Measurements from ENCODE around the gene DENND6A.
"Not testable (repeated sequence)": the region's sequence is repeated elsewhere in the genome, so short reads cannot be mapped to it uniquely, and the experiment has no call there.

Gene DENND6A, protein sequence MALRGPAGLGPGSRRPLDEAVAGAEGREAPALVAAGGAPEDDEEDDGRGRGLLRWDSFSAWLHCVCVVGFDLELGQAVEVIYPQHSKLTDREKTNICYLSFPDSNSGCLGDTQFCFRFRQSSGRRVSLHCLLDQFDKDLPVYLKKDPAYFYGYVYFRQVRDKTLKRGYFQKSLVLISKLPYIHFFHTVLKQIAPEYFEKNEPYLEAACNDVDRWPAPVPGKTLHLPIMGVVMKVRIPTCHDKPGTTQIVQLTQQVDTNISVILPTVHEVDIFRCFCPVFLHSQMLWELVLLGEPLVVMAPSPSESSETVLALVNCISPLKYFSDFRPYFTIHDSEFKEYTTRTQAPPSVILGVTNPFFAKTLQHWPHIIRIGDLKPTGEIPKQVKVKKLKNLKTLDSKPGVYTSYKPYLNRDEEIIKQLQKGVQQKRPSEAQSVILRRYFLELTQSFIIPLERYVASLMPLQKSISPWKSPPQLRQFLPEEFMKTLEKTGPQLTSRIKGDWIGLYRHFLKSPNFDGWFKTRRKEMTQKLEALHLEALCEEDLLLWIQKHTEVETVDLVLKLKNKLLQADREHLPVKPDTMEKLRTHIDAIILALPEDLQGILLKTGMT

DNA sequence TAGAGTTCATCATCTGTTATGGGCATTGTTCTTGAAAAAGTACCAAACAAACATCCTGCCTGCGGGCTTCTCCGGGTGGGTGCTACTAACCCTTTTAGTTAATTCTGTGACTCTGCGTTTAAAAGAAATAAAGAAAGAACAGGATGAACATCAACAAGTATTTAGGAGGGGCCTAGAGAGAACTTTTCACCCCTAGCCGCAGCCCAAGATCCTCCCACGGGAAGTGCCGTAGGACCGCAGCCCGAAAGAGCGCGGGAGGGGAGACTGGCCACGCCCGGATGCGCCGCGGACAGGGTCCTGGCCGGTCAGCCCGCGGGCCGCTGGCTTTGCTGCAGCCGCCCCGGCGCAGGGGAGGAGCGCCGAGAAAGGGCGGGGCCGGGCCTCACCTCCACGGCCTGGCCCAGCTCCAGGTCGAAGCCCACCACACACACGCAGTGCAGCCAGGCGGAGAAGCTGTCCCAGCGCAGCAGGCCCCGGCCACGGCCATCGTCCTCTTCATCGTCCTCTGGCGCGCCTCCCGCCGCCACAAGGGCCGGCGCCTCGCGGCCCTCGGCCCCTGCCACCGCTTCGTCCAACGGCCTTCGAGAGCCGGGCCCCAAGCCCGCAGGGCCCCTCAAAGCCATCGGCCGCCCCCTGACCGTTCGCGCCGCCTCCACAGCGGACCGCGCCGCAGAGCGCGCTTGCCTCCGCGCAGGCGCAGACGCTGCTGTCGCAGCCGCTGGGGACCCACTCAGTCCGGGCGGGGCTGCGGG is at the start of gene DENND6A:
Gene DENND6A (minus strand): TSS at position 682 of the 752 bp plus-strand sequence. CDS start 59 bp downstream, at position 623.
- FAIRE-seq = no peak

DNA sequence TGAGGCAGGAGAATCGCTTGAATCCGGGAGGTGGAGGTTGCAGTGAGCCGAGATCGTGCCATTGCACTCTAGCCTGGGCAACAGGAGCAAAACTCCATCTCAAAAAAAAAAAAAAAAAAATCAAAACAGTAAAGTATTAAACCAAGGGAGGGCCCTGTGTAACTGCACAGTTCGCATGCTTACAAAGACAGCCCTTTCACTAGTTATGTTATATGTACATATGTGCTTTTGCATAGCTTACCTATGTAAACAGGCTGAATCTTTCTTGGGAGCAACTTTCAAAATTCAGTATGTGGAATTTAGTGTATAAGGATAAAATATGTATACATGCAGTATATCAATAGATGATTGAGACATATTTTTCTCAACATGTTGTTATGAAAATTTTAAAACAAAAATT is 47.1 kb upstream of the DENND6A start:
- no peak for FAIRE-seq

DNA sequence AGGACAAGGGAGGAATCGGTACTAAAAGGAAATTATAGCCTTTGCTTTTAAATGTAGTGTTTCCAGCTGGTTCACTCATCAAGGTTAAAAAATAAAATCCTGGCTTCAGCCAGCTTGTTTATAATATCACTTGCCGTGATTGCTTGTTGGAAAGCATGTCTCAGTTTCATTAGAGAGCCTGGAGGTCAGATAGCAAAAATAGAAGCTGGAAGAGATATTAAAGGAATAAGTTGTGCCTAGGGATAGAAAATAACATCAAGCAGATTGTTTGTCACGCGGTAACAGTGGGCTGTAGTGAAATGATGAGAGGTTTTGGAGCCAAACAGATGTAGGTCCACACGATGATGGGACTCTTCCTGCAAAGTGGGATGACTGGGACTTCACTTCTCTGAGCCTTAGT is 45.5 kb upstream of the DENND6A start:
- no peak for FAIRE-seq

DNA sequence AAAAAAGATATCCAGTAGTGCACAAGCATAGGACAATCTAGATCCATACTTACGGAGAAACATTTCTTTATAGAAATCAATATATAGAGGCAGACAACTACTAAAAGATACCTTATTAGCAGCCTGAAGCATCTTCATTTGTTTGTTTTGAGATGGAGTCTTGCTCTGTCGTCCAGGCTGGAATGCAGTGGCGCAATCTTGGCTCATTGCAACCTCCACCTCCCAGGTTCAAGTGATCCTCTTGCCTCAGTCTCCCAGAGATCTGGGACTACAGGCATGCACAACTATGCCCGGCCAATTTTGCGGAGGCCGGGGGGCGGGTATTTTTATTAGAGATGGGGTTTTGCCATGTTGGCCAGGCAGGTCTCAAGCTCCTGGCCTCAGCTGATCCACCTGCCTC is 45.0 kb upstream of the DENND6A start:
- FAIRE-seq = no peak

DNA sequence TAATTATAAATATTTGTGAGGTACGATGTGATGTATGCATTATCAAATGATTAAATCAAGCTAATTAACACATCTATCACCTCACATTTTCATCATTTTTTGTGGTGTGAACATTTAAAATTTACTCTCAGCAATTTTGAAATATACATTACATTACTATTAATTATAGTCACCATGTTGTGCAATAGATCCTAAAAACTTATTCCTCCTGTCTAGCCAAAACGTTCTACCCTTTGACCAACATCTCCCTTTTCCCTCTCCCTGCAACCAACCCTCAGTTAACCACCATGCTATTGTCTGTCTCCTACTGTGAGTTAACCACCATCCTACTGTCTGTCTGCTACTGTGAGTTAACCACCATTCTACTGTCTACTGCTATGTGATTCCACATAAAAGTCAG is 42.5 kb upstream of the DENND6A start:
- FAIRE-seq = no peak

DNA sequence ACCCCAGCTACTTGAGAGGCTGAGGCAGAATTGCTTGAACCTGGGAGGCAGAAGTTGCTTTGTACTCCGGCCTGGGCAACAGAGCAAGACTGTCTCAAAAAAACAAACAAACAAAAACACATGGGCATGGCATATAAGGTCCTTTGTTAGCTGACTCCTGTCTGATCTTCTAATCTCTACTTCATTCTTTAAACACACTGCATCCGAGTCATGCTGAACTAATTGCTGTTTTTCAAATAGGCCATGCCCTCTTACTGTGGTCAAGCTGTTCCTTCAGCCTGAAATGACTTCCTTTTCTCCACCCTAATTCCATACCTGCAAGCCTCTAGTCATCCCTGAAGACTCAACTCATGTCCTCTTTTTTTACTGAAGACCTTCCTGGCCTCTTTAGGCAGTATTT is 40.9 kb upstream of the DENND6A start:
- no peak for FAIRE-seq

DNA sequence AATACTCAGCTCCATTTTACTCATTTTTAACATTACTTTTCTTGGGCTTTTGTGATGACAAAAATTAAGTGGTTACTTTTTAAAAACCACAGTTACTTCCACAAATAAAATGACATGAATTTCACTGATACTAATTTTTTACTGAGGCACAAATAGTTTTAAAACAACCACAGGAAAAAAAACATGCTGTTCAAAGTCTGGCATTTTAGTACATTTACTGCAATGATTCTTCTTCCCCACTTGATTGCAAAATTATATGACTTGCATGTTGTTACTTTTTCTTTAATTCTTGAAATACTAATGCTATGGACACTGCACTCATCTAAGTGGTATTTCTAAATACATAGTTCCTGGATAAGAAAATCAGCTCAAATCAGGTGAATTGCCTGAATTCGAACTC is 38.4 kb upstream of the DENND6A start:
- FAIRE-seq = no peak

DNA sequence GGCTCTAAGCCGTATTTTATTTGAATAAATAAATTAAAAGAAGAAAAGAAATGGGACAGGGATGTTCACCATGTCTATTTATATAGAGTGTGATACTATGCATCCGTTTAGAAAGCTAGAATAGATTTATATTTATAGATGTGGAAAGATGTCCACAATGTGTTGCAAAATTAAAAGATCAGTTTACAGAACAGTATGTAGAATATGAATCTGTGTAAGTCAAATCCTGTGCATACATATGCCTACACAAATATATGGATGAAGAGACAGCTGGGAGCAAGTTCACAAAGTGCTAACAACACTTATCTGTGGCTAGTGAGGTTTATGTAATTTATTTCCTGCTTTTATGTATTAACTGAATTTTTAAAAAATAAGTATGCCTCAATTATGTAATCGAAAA is 37.8 kb upstream of the DENND6A start:
- no peak for FAIRE-seq

DNA sequence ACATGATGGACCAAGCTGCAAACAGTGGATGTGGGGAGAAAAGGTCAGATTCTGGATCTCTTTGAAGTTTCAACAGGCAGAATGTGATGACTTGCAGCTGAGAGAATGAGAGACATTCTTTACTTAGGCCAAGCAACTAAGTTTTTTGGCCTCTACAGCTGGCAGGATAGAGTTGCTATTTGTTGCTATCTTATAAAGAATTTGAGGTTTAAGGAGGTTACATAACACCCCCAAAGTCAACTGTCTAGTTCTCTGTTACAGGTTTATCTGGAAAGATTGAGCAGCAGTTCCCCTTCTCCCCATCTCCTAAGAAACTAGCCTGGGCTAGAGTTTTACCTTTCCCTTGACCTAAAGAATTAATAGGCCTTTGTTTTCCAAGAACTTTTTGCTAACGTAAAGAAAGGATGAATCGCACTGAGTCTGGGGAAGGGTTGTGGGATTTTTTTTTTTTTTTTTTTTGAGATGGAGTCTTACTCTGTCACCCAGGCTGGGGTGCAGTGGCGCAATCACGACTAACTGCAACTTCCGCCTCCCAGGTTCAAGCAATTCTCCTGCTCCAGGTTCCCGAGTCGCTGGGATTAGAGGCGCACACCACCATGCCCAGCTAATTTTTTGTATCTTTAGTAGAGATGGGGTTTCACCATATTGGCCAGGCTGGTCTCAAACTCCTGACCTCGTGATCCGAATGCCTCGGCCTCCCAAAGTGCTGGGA is 36.6 kb upstream of the DENND6A start:
- no peak for FAIRE-seq

DNA sequence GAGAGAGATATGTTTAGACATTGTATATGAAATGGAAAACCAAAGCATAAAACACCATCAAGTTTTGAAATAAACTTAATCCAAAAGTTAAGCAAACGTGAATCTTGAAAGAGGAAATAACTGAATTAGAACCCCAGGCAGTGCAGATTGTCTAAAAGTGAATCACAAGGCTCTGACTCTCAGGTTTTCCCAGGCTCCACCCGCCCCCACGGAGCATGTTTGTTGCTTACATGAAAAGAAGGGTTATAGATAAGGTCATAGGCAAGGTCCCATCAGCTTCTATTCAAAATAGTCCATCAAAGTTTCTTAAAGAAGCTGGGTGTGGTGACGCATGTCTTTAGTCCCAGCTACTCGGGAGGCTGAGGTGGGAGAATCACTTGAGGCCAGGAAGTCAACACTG is 34.2 kb upstream of the DENND6A start:
- no peak for FAIRE-seq

DNA sequence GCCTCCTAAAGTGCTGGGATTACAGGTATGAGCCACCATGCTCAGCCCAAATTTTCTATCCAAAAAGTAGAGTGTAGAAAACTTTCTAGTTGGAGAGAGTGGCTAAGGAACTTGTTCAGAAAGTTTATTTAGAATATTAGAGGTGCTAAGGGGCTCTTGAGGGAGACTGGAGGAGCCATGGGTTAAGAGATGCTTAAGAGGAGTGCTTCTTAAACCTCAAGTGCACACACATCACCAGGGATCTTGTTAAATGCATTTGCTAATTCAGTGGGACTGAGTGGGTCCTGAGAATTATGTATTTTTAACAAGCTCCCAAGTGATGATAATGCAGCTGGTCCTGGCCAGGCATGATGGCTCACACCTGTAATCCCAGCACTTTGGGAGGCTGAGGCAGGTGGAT is 33.5 kb upstream of the DENND6A start:
- no peak for FAIRE-seq

DNA sequence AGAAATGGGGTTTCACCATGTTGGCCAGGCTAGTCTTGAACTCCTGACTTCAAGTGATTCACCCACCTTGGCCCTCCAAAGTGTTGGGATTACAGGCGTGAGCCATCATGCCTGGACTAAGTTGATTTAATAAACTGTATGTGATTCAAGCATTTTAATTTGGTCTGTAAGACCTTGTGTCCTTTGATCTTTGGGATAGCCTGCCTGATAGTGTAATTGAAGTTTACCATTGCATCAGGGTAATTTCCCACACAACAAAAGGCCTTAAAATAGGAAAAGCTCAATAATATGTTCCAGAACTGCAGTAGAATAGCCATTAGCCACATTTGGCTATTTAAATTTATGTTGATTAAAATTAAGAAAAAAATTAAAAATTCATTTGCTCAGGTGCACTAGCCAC is 25.2 kb upstream of the DENND6A start:
- FAIRE-seq = no peak

DNA sequence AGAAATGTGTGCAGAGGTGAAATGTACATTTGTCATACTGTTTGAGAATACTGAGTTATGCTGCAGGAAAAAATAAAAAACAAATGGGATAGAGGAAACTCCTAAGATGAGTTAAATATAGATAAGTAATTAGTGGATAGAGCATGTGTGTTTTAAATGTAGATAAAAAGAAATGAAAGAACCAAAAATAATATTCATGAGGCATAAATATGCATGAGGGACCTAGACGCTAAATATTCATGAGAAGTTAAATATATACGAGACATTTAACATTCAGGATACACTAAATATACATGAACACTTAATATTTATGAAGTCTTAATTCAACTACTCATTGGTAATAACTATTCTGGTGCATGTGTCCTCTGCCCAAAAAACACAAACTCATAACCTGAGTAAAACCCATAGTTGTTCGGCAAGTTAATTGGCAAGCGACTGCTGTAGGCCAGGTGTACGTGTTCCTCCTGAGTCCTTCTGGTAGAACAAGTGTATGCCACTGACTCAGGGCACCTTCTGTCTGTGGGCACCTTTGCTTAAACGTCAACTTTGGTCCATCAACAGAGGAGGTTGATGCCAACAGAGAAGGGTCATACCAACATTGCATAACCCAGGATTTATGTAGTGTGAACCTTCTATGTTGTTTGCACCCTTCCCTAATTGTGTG is 24.5 kb upstream of the DENND6A start:
- FAIRE-seq = no peak

DNA sequence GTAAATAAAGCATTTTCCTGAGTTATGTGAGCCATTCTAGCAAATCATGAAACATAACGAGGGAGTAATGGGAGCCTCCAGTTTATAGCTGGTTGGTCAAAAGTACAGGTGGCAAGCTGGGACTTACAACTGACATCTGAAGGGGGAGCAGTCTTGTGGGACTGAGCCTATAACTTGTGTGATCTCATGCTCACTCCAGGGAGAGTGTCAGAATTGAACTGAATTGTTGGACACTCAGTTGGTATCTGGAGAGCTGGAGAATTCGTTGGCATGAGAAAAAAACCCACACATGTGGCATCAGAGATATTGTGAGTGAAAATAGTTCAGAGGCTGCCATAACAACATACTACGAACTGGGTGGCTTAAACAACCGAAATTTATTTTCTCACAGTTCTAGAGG is 22.8 kb upstream of the DENND6A start:
- no peak for FAIRE-seq

DNA sequence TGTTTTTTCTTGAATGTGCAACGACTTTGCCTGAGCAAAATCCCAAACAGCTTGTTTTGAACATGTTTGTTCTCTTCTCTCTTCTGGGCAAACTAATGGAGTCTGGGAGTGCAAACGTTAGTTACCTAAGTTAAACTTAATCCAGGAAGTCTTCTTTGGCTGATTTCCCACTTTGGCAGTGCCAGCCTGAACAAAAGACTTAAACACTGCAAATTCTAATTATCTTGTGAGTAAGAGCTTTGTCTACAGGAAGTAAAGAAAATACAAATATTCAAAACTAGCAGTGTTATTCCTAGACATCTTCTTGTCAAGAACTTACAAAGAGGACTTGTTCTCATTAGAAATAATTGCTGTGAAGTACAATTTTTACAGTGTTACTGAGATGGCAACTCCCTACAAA is 16.7 kb upstream of the DENND6A start:
- no peak for FAIRE-seq

DNA sequence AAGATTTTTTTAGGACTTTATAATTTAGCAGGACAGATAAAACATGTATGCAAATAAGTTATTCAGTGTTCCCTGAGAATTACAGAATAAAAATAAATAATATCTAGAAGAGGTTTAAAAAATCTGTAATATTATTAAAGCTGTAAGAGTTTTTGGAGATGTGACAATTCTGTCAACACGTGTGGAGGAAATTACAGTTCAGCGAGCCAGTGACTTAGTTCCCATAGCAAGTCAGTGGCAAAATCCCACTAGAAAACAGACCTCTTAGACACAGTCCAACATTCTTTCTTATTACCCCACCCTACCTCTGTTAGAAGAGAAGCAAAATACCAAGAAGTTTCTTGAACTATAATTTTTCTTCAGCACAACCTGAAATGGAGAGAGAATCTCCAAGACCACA is 16.2 kb upstream of the DENND6A start:
- no peak for FAIRE-seq

DNA sequence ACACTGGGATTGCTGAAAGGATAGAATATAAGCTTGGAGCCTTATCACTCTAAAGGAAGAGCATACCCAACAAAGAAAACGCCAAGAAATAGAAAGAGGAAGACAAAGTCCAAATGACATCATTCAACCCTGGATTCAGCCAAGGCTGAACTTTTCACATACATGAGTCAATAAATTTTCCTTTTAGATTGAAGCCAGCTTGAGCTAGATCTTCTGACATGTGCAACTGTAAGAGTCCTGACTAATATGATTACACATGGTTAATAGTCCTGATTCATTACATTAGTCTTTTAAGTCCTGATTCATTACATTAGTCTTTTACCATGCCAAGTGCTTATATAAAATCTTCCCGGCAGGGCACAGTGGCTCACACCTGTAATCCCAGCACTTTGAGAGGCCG is 13.6 kb upstream of the DENND6A start:
- no peak for FAIRE-seq

DNA sequence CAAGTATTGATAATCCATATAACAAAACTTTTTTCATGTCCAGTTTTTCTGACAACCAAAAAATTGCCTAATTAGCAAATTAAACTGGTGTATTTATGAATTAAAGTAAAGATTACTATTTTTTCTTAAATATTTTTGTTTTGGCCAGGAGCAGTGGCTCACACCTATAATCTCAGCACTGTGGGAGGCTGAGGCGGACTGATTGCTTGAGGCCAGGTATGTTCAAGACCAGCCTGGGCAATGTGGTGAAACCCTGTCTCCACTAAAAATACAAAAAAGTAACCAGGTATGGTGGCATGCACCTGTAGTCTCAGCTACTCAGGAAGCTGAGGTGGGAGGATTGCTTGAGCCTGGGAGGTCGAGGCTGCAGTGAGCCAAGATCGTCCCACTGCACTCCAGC is 12.5 kb upstream of the DENND6A start:
- FAIRE-seq = not testable (repeated sequence)

DNA sequence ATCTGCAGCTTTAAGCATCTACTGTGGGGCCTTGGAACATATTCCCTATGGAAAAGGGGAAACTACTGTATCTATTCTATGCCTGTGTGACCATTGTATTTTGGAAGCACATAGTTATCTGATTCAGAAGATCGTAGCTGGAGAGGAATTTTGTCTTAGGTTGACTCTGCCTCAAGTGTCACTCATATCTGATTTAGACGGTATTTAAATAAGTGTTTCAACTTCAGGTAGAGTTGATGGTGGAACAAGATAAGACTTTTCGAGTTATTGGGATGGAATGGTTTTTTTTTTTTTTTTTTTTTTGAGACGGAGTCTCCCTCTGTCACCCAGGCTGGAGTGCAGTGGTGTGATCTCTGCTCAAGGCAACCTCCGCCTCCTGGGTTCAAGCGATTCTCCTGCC is 8.9 kb upstream of the DENND6A start:
- no peak for FAIRE-seq

DNA sequence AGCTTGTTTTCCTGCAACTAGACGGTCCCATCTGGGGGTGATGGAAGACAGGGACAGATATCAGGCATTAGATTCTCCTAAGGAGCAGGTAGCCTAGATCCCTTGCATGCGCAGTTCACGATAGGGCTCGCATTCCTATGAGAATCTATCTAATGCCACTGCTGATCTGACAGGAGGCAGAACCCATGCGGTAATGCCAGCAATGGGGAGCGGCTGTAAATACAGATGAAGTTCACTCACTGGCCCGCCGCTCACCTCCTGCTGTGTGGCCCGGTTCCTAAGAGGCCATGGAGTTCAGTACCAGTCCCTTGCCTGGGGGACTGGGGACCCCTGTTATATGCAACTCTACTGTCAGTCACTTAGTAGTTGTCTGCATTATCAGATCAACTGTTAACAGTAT is 7.9 kb upstream of the DENND6A start:
- FAIRE-seq = no peak

DNA sequence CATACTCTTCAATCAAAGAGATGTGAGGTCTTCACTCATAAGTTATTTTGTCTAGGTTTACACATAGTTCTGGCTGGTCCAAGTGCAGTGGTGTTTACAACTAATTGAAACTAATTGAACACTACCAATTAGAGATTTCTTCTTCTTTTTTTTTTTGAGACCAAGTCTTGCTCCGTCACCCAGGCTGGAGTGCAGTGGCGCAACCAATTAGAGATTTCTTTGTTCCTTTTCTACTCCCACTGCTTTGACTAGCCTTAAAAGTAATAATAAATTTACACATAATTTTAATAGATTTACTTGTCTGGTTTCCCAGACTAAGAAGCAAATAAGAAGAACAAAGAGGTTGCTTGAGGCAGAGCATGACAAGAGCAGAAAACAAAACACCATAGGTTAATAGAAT is 6.7 kb upstream of the DENND6A start:
- no peak for FAIRE-seq

DNA sequence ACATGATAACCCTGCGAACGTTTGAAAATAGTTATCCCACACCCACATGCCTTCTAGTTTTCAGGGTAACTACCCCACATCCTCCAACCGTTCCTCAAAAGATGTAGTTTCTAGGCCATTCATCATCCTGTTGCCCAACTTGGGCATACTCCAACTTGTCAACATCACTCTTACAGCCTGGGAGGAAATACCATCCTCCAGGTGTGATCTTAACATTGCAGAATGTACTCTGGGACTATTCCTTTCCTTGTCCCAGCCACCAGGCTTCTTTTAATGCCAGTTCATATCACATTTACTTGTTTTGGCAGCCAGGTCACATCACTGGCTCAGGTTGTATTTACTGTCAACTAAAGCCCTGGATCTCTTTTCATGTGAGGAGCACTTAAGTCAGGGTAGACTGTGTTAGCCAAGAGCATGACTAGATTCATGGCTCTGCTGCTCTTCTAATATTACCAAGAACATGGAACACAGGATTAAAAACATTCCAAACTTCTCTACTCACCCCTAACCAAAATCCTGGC is 4.0 kb upstream of the DENND6A start:
- no peak for FAIRE-seq

DNA sequence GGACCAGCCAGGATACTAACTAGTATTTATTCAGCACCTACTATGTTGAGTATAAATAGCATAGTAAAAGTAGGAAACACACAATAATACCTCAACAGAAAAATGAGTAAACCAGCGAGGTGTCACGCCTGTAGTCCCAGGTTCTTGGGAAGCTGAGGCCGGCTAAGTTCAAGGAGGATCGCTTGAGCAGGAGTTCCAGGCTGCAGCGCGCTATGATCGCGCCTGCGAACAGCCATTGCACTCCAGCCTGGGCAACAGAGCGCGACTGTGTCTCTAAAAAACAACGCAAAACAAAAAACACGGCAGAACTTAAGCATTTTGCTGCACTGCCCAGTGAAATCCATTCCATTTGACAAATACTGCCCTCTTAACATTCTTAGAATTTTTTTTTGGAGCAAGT is 1.3 kb upstream of the DENND6A start:
- FAIRE-seq = no peak
